GM21786 (cell line): ENCODE measurements around the gene EP400.
"Not testable (repeated sequence)": the region's sequence is repeated elsewhere in the genome, so short reads cannot be mapped to it uniquely, and the experiment has no call there.

Experiments used
- ATAC-seq: cut with Tn5 transposase; IDR thresholded peaks from one replicate; pipeline ENCODE4 v1.9.1; 2021; ENCODE audit not compliant: unreplicated experiment

EP400 gene

DNA sequence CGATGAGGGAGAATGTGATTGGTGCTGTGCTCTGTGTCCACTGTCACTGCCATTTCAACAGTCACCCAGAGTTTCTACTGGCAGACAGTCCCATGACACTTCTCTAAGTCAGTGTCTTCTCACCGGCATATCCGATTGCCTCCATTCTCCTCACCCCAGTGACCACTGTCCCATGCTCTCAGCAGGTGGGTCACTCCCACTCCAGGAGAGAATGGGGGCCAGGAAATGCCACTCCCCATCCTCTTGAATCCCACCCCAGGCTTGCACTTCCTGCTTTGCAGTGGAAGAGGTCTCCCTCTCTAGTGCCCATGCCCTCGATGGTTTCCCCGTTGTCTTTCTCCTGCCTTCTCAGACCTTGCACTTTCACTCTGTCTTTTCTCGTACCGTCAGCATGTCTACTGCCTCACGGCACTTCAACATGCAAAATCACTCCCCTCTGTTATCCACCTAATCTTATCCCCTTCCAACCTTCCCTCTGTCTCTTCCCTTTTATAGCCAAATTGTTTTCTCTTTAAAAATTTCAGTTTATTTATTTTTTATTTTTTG is 2.2 kb upstream of the EP400 start:
- ATAC-seq: no peak

DNA sequence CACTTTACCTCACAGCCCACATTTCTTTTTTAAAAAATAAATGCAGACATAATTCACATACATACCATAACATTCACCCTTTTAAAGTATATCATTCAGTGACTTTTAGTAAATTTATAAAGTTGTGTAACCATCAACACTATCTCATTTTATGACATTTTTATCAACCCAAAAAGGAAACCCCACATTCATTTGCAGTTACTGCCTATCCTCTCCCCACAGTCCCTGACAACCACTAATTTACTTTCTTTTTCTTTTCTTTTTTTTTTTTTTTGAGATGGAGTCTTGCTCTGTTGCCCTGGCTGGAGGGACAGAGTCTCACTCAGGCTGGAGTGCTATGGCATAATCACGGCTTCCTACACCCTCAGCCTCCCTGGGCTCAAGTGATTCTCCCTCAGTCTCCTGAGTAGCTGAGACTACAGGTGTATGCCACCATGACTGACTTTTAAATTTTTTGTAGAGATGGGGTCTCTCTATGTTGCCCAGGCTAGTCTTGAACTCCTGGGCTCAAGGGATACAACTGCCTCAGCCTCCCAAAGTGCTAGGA is 1.5 kb upstream of the EP400 start:
- no peak for ATAC-seq

GRCh38 chr12:131948713-131949430 is 870 bp upstream of the EP400 start:
- not testable (repeated sequence) for ATAC-seq

- ATAC-seq: peak; percentile 20
Observed at GRCh38 chr12:131950182-131950913, 606 bp downstream of the EP400 start.

GRCh38 chr12:131953810-131954209 is 4.1 kb downstream of the EP400 start:
- not testable (repeated sequence) for ATAC-seq

DNA sequence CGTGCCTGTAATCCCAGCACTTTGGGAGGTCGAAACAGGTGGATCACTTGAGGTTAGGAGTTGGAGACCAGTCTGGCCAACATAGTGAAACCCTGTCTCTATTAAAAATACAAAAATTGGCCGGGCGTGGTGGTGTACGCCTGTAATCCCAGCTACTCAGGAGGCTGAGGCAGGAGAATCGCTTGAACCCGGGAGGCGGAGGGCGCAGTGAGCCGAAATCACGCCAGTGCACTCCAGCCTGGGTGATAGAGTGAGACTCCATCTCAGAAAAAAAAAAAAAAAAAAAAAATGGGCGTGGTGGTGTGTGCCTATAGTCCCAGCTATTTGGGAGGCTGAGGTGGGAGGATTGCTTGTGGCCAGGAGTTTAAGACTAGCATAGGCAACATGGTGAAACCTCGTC is 4.7 kb downstream of the EP400 start:
- not testable (repeated sequence) for ATAC-seq

DNA sequence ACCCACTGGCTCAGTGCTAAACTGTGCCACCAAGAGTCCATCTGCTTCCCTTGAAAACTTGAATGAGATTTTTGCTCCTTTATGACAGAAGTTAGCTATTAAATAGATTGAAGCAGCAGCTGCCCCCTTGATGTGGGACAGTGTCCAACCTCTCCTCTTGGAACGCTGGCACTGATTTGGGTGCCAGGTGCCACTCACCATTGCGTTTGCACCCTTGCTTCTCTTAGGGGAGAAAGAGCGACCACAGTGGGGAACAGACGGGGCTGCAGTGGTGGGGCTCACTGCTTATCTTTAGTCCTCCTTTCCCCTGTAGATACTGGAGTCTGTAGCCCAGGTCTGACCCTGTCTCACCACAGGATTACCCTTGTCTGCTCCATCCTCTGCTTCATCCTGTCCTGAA is 9.4 kb downstream of the EP400 start:
- no peak for ATAC-seq

DNA sequence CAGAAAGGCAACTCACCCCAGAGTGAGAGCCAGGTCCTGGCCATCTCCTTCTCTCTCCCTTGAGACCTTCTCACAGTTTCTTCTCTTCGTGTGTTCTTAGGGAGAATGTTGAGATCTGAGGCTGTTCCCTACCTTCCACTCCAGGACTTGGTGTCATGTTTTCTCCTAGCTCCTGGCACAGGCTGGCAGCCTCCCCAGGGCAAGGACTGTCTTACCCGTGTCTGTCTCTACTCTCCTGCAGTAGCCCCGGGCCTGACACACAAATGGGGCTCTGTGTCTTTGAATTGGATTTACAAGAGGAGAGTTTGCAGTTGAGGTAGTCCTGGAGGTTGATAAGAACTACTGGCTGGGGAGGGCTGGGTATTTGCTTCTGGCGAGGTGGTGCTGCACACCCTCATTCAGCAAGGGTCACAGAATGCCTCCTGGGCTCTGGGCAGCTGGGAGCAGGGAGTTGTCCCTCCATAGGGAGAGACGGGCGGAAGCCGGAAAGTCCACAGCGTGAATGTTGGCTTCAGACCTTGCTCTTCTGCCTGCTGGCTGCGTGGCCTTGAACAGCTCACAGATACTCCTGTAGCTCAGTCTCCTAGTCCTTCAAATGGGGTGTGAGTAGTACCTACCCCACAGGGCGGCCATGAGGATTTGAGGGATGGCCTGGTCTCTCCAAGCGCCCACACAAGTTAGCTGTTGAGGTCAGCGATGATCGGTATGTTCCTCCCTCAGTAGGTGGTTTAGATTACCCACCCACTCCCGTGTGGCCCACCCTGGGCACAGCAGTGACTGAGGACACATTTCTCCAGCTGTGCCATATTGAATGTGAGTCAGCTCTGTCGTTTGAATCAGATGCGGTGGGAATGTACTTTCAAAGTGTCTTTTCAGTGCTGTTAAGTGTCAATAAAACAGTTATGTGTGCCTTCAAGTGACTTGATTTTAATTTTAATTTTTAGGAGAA is 10.2 kb downstream of the EP400 start:
- no peak for ATAC-seq

DNA sequence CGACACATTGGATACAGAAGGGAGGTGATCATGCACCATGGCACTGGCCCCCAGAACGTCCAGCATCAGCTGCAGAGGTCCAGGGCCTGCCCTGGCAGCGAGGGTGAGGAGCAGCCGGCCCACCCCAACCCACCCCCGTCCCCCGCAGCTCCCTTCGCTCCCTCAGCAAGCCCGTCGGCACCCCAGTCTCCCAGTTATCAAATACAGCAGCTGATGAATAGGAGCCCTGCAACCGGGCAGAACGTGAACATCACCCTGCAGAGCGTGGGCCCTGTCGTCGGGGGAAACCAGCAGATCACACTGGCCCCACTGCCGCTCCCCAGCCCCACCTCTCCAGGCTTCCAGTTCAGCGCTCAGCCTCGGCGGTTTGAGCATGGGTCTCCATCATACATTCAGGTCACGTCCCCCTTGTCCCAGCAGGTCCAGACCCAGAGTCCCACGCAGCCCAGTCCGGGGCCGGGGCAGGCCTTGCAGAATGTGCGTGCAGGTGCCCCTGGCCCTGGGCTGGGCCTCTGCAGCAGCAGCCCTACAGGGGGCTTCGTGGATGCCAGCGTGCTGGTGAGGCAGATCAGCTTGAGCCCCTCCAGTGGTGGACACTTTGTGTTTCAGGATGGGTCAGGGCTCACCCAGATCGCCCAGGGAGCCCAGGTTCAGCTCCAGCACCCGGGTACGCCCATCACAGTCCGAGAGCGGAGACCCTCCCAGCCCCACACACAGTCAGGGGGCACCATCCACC is 11.0 kb downstream of the EP400 start:
- ATAC-seq: not testable (repeated sequence)

DNA sequence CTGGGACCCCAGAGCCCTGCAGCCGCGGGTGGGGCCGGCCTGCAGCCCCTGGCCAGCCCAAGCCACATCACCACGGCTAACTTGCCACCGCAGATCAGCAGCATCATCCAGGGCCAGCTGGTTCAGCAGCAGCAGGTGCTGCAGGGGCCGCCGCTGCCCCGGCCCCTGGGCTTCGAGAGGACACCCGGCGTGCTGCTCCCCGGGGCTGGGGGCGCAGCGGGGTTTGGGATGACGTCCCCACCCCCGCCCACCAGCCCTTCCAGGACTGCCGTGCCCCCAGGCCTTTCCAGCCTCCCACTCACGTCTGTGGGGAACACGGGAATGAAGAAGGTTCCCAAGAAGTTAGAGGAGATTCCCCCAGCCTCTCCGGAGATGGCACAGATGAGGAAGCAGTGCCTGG is 11.6 kb downstream of the EP400 start:
- ATAC-seq: not testable (repeated sequence)

DNA sequence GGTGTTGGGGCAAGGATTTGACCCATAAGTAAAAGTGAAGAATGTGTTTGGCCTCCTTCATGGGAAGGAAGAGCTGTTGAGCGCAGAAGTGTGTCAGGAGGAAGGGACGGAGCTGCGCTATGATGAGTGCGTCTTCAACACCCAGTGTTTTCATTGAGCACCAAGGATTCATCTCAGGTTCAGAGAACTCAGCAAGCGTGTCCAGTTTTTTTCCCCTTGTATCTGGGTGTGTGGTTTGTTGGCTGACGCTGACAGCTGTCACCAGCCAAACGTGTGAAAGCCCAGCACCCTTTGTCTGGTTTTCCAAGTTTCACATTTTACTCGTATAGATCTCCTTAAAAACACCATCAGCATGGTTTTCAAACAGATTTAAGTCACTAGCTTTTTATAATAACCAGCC is 12.3 kb downstream of the EP400 start:
- ATAC-seq: no peak

- ATAC-seq: no peak
Observed at GRCh38 chr12:131963381-131963780, 13.6 kb downstream of the EP400 start.

- no peak for ATAC-seq
Observed at GRCh38 chr12:131965073-131965472, 15.3 kb downstream of the EP400 start.

DNA sequence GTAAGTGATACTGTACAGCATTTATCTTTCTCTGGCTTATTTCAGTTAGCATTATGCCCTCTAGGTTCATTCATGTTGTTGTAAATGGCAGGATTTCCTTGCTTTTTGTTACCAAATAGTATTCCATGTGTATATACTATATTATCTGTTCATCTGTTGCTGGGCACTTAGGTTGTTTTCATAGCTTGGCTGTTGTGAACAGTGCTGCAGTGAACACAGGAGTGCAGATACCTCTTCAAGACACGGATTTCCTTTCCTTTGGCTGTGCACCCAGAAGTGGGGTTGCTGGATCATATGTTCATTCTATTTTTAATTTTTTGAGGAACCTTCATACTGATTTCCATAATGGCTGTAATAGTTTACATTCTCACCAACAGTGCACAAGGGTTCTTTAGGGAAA is 21.5 kb downstream of the EP400 start:
- ATAC-seq: no peak

GRCh38 chr12:131975228-131975627 is 25.5 kb downstream of the EP400 start:
- no peak for ATAC-seq

GRCh38 chr12:131979606-131980005 is 29.9 kb downstream of the EP400 start:
- no peak for ATAC-seq

DNA sequence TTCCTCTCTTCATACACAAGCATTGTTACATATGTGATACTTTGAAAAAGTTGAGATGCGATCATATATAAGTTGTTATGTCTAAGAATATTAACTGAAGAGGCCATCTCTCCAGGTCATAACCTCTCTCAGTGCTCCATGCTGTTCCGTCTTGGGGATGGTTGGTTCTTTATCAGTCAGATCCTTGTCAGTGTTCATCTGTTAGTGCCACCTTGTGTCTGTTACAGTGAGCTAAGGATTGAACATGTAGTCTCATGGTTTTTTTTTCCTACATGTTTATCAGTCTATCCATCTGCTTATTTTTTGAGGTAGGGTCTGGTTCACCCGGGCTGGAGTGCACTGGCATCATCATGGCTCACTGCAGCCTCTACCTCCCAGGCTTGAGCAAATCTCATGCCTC is 30.5 kb downstream of the EP400 start:
- ATAC-seq: no peak

DNA sequence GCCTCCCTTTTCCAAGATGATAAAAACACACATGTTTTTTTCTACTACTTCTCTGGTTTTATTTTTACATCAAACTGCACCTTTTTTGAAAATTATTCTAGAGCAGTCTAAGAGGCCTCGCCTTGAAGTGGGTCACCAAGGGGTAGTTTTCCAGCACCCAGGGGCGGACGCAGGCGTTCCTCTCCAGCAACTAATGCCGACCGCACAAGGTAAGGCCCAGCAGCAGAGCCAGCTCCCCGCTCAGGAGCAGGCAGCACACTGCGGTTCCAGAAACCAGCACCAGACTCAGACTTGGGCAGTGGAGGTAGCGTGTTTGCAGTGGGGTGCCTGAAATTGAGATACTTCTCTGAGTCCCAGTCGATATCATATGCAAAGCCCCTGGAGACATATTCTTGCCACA is 31.6 kb downstream of the EP400 start:
- no peak for ATAC-seq

- ATAC-seq: no peak
Observed at GRCh38 chr12:131982041-131982440, 32.3 kb downstream of the EP400 start.

- no peak for ATAC-seq
Observed at GRCh38 chr12:131983026-131983425, 33.3 kb downstream of the EP400 start.
